HG02840 (cell line): ENCODE measurements around the gene PSORS1C1.

Experiments
- ATAC-seq: cut with Tn5 transposase; IDR thresholded peaks from one replicate; pipeline ENCODE4 v1.9.1; 2021; ENCODE audit warnings: mild to moderate bottlenecking, moderate library complexity, moderate number of reproducible peaks; ENCODE audit not compliant: unreplicated experiment, low FRiP score

Gene PSORS1C1

DNA sequence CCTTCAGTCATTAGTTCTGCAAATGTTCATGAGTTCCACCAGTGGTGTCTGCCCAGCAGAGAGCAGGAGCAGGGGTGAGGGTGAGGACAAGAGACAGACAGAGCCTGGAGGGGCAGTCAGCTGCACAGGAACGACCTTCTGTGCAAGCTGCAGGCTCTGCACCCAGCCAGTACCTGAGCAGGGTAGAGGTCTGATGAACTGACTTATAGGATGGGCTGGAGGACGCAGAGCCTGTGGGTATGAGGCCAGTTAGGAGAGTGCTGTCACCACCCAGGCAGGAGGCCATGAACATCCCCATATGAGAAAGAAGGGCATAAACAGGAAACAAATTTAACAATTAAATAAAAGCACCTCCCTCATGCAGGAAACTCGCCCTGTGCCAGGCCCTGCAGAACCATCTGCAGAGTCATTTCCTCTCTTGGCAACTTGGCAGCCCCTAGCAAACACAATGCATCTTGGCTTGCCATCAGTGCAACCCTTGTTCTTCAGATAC, 20.2 kb upstream of the PSORS1C1 start:
- ATAC-seq = no peak

DNA sequence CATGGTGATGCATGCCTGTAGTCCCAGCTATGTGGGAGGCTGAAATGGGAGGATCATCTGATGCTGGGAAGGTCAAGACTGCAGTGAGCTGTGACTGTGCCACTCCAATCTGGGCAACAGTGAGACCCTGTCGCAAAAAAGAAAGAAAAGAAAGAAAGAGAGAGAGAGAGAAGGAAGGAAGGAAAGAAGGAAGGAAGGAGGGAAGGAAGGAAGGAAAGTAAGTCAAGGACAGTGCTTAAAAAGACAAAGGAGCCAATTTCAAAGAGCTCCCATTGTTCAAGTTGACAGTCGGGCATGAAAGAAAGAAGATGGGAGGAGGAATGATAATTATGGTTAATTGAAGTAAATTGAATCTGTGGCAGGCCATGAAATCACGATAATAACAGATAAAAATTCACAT, 18.4 kb upstream of the PSORS1C1 start:
- ATAC-seq = no peak

DNA sequence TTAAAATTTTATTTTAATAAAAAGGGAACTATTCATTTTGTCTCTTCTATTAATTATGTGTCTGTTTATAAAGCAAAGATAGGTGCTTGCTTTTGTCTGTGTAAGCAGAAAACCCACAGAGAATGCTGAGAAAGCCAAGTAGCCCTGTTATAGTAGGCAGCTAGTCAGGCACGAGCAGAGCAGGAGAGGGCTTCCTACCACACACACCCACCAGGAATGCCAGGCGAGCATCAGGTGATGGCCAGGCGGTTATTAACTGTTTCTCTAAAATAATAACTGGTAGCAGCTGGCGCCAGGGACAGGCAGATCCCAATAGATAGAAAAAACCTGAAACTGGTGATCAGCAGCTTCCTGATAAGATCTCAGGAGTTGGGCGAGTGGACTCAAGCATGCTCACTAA, 17.9 kb upstream of the PSORS1C1 start:
- no peak for ATAC-seq

DNA sequence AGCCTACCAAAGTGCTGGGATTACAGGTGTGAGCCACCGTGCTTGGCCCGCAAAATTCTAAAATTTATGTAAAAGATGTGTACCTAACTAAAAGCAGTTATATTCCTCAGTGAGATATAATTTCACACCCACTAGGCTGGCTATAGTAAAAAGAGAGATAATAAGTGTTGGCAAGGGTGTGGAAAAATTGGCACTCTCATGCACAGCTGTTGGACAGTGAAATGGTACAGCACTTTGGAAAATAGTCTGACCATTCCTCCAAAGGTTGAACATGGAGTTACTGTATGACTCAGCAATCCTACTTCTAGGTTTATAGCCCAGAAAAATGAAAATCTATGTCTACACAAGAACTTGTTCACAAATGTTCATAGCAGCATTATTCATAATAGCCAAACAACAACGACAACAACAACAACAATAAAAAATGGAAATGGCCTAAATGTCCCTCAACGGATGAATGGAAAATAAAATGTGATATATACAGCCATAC, 16.1 kb upstream of the PSORS1C1 start:
- ATAC-seq = no peak

DNA sequence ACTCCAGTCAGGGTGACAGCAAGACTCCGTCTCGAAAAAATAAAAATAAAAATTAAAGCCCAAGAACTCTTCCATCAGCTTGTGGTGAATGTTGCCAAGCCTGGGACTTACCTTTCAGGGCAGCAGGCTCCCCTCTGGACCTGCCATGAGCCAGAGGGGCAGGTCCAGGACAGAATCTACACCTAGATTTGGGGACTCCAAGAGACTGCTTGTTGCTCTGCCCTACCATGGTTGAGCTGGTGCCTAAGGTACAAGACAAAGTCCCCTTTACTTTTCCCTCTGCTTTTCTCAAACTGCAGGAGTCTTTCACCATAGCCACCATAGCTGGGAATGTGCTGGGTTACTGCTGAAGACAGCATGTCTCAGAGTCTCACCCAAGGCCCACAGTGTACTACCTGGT, 11.5 kb upstream of the PSORS1C1 start:
- ATAC-seq = no peak

DNA sequence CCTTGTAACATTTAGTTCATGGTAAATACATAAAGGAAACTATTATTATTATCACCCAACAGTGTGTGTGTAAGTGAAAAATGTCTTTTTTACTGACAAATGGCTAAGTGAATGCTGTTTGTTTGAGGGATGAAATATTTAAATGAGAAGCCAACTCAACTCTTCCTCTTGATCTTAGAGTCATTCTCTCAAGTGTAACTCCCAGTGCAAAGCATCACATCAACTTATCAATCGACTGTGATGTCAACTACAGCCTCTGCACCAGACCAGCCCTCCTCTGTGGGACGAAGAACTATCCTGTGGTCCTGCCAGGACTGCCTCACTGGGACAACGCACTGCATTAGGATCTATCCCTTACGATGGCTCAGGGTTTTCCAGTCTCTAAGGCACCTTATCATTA, 7.5 kb upstream of the PSORS1C1 start:
- no peak for ATAC-seq

DNA sequence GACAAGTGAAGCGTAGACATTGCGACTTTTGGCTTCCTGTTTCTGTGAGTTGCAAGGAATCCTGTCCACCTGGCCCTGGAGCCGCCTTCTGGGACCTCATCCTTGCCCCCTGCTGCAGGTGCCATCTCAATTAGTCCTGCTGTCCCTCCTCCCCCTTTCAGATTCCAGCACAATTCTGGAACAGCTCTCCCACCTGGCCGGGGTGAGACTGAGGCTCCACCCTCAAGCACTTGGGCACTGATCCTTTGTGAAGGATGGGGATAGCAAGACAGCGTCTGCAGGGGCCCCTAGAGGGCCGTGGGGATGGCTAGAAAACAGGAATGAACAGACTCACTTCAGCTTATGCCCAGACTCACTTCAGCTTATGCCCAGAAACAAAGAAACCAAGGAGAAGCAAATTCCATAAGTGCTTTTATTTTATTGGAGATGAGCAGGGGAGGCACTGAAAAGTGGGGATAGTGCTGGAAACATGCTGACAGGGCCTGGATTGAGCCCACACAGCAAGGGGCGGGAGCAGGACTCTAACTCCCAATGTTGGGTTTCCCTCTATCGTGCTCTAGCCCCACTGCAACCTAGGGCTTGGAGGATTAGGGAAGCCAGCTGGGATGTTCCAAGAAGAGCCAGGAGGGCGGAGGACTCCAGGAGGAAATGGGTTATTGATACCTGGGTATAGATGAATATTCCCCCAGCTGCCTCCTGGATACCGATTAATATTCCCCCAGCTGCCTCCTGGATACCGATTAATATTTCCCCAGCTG, 3.6 kb upstream of the PSORS1C1 start:
- no peak for ATAC-seq

DNA sequence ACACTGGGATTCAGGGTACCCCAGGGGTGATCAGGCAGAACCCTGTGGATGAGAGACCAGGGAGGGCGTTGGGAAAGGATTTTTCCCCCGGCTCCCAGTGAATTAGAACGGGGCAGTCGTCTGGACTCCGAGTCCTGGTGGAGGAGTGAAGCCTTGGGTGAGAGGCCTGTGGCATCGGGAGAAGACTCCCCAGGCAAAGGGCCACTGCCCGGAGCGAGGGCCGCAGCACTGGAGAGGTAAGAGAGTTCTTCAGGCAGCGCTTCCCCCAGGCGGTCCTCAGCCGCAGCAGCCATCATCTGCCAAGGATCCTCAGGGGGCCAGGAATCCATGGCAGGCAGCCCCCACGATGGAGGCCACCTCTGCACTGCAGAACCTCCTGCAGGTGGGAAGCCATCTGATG, 2.9 kb upstream of the PSORS1C1 start:
- ATAC-seq = no peak

DNA sequence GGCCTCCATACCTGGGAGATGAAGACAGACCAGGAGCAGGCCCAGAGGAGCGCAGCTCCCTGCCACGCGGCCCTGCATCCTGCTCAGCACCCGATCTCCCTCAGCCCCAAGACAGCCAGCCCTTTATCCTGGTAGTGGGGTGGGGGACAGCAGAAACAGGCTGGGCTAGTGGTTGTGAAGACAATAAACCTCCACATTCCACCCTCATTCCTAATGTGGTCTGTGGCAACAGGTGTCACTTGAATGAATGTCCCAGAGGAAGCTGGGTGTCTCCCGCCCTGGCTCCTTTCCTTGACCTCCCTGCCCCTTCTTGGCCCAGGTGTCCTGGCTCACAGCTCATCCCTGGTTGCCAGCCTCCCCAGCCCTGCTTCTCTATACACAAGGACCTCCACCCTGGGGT, 2.1 kb upstream of the PSORS1C1 start, which contains the start of gene C6orf15:
Gene C6orf15 (minus strand): TSS at position 98 of the 400 bp plus-strand sequence. CDS start 20 bp downstream, at position 78.
- no peak for ATAC-seq

DNA sequence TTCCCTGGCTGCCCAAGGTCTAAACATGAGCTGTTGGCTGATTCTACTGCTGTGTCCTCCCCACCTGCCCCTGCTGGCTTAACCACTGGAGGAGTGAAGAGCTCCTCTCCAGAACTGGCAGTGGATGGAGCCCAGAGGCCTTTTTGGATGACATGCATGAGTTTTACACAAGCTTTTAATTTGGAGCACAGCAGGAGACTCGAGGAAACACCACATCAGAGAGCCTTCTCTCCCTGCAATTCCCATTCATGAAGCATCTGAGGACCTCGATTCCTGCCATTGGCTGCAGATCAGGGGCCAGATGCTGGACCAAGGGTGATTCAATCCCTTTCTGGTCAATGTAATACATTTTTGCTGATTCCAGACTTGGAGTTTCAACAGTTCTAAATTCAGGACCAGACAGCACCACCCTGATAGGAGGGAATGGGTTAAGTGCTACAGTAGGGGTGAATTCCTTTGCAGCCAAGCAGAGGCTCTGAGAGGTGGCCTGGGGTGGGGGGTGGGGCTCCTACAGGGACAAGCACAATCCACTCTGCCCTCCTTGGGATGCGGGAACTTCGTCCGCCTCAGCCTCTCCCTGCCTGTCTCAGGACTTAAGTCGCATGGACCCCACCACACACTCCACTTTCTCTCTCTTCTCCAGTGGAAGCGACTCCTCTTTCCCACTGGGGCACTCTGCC, 599 bp upstream of the PSORS1C1 start:
- no peak for ATAC-seq

DNA sequence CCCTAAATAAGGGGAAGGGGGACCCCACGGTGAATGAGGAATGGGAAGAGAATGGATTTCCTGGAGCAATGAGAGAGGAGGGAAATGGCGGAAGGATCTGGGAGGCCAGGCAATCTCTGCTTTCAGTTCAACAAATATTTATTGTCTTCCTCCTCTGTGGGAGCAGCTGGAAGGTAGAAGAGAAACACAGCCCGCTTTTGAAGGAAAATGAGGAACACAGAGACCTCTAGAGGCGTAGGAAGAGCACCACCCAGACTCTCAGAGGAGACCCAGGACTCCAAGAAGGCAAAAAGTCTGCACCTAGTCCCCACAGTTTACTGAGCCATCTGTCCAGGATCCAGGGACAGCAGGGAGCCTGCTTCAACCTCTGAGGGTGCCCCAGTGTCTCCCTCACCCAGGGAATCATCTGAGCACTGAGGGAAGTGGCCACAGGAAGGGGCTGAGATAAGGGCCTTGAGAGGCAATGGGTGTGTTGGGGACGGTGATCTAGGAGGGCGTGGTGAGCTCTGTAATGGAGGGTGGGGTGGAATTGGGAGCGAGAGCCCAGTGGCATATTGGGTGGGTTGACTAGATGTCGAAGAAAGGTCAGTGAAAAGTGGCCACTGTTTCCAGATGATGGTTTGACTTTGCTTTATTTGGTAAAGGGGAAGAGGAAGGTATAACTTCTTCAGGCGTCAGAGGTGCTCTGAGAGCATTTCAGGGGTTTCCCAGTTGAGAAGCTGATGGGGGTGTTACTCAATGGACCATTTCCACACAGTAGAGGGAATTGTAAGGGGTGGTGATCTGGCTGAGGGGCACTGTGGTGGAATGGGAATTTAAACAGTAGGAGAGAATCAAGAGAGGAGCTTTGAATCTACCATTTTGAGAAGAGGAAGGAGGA, 610 bp downstream of the PSORS1C1 start:
- no peak for ATAC-seq

DNA sequence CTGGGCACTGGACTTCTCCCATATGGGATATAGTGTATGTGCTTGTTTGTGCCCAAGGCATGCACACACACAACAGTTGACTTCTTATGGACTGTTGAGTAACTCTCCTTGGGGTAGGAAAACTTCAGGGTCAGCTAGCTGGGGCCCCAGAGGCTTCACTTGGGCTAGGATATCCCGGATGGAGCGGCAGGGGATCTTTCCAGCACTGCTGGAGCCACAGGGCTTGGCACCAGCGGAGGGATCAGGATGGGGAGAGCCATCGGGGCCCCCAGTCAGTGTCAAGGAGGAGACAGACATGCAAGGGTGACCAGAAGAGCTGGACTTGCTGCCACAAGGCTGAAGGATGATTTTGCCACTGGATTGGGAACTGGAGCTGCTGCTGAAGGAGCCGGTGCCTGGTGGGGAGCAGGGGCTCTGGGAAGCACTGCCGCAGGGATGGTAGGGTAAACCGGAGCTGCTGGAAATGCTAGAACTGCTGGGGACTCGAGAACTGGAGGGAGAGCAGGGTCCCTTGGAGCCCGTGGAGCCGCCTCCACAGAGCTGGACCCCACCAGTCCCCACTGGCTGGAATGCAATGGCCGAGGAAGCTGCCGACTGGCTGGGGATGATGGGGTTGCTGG, 1.5 kb downstream of the PSORS1C1 start:
- no peak for ATAC-seq

DNA sequence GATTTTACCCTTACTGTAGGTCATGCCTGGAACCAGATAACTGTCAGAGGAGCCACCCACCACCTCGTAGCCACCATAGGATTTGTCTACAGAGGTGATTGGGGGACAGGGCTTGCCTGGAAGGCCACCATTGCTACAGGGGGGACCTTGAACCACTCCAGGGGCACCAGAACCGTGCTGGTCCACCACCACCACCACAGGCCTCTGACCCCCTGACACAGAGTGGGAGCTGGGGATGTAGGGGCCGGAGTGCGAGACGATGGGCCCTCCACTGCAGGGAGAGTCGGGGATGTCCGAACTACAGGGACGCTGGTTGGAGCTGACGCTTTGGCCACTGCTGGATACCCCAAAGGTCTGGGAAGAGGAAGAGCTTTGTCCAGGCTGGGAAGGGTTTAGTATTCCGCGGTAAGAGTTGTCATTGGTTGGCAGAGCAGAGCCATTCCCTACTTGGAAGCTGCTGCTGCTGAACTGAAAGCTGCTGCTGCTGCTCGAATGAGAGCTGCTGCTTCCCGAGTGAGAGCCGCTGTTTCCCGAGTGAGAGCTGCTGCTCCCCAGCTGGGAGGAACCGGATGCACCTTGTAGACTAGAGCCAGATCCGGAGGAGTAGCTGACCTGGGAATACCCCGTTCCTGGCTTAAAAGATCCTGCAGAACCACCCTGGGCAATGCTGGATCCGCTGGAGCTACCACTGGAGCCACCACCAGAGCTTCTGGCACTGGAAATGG, 2.2 kb downstream of the PSORS1C1 start:
- no peak for ATAC-seq

DNA sequence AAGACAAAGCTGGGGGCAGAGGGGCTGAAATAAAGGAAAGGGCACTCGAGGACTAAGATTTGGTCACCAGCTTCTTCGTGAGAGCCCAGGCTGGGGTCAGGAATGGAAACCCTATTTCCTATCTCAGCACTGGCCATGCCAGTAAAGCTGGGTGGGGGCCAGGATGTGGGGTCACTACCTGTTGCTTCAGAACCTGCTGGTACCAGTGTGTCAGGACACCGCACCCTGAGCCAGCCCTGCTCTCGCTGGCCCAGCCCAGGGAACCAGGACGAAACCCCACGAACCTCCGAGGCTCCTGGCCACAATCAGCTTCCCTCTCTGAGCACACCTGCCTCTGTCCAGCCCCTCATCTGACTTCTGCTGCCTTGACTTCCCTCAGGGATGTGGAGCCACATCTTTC, 3.6 kb downstream of the PSORS1C1 start:
- ATAC-seq = no peak

DNA sequence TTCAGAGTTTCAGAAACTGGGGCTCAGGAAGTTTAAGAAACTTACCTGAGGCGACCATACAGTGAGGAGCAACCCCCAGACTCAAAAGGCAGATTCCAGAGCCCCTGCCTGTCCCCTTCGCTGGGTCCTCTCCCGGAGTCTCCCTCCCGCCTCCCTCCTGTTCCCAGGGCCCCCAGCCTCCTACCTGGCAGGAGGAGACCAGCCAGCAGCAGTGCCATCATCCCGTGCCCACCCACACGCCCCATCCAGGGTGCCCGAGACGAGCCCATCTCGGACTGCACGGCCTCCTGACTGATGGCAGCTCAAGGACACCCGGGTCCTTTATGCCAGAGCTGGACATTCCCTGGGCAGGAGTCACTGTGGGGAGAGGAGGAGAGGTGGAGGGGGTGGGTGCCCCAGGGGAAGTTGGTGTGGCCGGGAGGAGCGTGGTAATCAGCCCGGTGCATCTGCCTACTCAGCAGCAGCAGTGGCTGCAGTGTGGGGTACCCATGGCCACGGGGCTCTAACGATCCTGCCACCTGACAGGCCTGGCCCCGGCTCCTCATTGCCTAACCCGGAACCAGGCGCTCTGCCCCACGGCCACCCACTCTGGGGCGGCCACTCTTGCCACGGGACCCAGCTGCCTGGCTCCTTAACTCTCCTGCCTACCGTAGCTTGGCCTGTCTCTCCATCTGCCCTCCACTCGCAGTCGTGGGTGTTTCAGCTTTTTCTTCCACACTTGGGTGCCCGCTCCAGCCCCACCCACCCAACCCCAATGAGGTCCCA, 5.7 kb downstream of the PSORS1C1 start, which contains the start of gene CDSN:
Gene CDSN (minus strand): TSS at position 296 of the 765 bp plus-strand sequence. CDS start 27 bp downstream, at position 269.
- ATAC-seq = no peak

DNA sequence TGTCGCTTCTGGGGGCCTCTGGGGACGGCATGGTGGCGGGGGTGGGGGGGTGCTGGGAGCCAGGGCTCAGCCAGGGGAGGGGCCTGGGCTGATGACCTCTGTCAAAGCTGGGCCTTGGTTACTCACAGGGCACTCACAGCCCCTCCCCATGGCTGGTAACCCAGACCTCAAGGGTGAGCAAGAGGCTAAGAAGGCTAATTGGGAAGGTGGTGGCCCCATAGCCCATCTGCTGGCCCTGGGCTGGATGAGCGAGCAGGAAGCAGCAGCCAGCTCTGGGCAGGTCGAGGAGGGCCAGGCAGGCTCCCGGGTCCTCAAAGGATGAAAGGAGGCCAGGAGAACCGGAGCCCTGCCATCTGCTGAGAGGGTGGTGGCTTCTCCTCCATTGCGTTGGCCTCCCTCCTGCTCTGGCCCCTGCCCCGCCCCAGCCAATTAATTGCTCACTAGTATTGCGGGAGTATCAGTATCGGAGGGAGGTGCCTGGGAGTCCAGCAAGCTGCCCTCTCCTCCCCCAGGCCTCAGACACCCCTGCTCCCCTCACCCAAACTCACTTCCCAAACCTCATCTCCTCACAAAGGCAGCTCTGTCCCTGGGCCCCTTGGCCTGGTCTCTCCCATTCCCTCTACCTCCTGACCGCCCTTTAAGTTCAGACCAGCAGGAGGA, 6.7 kb downstream of the PSORS1C1 start:
- no peak for ATAC-seq

DNA sequence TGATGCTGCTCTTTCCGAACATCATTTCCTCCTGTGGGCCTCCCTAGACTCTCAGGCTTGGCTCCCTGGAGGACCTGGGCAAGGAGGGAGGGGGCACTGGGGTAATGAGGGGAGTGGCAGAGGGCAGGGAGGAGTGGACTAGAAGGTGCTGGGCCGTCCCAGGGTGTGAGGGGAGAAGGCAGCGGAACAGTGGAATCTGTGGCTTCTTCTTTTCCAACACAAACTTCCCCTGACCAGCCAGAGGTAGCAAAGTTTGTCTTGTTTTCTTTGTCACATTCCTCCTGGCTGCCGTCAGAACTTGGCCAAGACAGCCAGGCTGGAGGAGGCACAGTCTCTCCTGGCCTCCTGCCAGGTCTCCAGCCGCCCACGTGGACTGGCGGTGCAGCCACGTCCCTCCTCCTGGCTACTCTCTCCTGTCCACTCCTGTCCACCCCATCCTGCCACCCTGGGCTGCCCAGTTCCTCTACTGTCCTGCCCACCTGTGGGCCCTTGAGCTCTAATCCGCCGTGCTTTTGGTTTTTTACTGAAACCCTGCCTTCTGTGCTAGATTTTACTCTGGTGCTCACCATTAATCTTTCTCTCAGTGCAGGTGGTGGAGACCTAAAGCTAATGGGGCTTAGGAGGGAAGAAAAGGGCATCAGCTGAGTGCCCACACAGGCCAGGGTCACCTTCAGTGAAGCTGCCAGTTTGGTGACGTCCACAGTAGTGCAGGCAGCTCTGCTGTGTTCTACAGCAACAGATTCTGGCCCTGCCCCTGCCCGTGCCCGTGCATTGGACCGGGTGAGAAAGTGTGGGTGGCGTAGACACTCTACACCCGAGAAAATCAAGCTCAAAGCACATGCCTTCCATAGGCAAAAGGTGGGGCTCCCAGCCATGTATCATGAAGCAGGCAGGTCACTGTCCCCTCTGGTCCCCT, 8.4 kb downstream of the PSORS1C1 start:
- no peak for ATAC-seq
